Right lung (tissue), 5 donors: ENCODE measurements around the gene PLVAP. TPM values are rescaled to one million over a fixed set of nuclear protein-coding genes. Genes with fewer than 3 reads are reported as not detected.

Experiments
- DNase-seq, 2 donors: peaks; one replicate each; pipeline ENCODE4 v3.0.0-alpha.2; 2013
- polyA plus RNA-seq, 5 donors: library from polyadenylated mRNA; unstranded; fragments of 120-200 nt; gene quantifications; one replicate each; pipeline versions ENCODE4 v1.2.1 to v1.2.3, GENCODE V29; 2013; ENCODE audit warnings: inconsistent platforms in 1 of 5, low replicate concordance in 1 of 5; ENCODE audit not compliant: insufficient read length in 5 of 5, insufficient read depth in 1 of 5

The PLVAP gene
- polyA plus RNA-seq, 5 donors, result 10.1 to 24.4 (median 19.6) TPM

GRCh38 chr19:17336872-17337674, 40.1 kb downstream of the PLVAP start, which contains the start of gene GTPBP3:
Gene GTPBP3 (plus strand): TSS chr19:17337553. CDS start chr19:17337612, 59 bp downstream.
- DNase-seq, result peak; percentile 94 to 96

DNA sequence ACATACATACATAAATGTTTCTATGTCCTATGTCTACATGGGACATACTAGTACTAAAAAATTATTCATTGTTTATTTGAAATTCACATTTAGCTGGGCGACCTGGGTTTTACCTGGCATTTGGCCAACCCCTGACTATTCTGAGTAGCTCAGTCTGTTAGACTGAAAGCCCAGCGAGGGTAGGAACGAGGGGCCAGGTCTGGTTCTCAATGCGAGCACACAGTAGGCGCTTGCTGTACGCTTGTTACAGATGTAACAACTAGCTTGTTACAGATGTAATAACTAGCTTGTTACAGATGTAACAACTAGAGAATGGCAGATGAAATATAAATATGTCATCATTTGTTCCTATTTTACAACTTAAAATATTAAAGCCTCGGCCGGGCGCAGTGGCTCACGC, 41.6 kb downstream of the PLVAP start:
- no peak for DNase-seq

GRCh38 chr19:17334414-17335409, 42.4 kb downstream of the PLVAP start, which contains the start of gene ANO8:
Gene ANO8 (minus strand): TSS chr19:17334855. CDS start chr19:17334670, 185 bp downstream.
- peak; percentile 93 to 98 for DNase-seq

DNA sequence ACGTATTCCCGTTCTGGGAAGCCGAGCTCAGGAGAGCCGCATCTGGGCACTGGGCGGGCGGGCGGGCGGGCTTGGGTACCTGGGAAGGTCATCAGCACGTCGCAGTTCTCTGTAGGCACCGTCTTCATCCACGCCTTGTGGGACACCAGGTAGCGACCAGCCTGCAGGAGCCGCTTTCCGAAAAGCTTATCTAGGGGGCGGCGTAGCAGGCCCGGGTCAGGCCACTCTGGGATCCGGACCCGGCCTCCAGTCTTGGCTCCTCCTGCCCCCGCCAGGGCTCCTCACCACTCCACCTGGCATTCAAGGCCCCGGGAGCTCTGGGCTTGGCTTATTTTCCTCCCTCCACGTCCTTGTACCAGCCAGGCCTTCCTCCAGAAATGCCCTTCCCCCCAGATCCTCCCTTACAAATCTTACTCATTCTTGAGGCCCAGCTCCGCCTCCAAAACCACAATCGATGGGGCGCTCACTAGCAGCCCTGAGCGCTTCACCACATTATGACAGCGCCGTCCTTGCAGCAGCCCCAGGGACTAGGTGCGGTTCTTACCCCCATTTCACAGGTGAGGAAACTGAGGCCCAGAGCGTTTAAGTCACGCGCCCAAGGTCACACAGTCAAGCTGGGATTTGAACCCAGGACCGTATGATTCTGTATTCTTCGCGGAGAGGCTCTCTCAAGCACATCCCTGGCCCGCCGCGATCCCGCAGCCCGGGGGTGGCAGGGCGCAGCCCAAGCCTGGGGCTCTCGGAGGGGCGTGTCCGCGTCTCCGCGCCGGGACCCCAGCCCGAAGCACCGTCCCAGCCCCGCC, 43.3 kb downstream of the PLVAP start:
- DNase-seq, result no peak

DNA sequence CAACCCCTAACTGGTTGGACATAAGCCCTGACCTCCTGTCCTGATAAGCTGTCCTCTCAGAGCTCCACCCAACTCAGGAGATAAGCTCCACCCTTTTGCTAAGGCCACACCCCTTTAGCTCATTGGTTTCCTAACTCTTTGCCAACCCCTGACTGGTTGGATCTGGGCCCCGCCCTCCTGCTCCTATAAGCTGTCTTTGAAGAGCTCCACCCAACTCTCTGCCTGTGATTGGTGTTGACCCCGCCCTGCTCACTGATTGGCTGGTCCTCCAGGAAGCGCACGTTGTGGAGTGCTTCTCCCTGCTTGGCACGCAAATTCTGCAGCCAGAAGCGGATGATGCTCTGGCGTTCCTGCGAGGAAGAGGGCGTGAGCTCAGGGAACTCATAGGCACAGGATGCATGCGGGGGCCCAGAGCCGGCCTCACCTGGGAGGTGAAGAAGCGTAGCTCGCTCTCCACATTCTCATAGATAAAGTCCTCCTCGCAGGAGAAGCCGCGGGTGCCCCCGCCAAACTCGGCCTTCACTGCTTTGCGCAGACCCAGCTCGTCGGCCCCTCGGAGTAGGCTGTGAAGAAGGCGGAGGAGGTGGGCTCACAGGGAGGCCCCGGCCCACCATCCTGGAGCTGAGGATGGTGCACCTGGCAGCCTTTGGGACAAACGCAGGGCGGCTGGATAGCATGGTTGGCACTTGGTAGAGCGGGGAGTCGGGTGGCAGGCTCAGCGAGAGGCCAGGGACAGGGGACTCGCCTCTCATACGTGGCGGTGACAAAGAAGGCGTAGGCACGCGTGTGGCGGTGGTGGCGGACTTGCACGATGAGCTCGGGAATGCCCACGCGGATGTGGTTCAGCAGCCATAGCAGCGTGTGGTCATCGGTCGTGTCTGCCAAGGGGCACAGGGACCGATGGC, 44.2 kb downstream of the PLVAP start:
- DNase-seq, result no peak

- no peak for DNase-seq
These were observed 44.8 kb downstream of the PLVAP start for GRCh38 chr19:17332360-17332676.

- no peak for DNase-seq
These were observed 46.0 kb downstream of the PLVAP start for GRCh38 chr19:17331045-17331558.

- no peak for DNase-seq
These were observed 46.7 kb downstream of the PLVAP start for GRCh38 chr19:17330262-17331044.

DNA sequence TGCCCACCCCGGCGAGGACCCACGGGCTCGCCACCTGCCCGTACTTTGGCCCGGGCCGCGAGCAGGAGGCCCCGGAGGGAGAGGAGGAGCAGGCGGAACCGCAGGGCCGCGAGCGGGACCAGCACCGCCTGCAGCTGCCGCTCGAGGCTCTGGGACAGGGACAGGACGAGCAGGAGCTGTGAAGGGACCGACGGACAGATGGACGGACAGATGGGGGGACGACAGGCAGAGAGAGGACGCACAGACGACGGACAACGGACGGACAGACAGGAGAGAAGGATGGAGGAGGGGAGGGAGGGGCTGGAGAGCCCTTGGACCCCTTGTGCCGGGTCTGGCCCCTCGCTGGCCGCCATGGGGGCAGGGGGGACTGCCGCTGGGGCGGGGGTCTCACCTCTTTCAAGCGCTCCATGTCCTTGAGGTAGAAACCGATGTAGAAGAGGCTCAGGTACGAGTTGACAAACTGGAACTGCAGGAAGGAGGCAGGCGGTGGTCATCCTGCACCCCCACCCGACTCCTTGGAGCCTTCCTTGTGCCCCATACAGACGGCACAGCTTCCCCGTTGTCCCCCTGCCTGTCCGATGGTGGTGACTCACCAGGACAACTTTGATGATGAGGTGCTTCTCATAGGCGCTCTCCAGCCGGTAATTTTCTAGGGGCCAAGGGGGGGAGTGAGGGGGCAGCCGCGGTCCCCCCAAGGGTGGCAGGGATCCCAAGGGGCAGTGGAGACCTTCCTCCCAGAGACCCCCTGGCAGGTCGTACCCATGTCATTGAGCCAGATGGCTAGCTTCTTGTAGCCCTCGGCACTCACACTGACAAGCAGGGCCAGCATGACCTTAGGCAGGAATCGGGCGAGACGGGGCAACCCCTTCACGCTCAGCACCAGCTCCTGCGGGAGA, 47.5 kb downstream of the PLVAP start:
- DNase-seq, result no peak

DNA sequence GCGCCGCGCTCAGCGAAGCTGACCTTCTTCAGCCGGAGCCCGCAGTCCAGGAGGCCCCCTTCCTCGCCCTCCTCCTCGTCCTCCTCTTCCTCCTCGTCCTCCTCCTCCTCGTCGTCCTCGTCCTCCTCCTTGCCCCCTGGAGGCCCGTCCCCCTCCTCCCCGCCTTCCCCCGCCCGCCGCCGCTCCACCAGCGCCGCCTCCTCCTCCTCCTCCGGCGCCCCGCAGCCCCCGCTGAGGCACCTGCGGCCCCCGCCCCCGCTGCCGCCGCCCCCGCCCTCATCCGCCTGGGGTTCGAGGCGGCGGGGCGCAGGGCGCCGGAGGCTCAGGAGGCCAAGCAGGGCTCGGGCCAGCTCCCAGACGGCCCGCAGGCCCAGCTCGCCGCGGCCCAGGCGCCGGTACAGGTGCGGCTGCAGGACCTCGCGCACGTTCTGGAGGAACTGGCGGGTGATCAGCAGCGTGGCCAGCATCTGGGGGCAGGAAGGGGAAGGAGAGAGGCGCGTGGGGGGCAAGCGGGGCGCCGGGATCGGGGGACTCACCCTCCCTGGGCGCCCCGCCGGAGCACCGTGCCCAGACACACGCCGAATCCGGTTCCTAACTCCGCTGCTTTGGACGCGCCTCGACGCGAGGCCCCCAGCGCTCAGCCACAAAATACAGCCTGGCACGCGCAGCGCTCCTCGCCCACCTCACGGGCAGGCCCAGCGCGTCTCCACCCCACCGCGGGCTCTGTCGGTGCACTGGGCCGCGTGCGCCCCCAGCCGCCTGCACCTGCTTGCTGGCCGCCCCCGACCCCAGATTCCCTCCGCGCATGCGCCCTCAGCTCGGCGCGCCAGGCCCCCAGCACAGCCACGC, 48.4 kb downstream of the PLVAP start:
- no peak for DNase-seq

- DNase-seq, result peak in 1 of 2 donors; percentile 29
These were observed 49.3 kb downstream of the PLVAP start for GRCh38 chr19:17327654-17328516.

DNA sequence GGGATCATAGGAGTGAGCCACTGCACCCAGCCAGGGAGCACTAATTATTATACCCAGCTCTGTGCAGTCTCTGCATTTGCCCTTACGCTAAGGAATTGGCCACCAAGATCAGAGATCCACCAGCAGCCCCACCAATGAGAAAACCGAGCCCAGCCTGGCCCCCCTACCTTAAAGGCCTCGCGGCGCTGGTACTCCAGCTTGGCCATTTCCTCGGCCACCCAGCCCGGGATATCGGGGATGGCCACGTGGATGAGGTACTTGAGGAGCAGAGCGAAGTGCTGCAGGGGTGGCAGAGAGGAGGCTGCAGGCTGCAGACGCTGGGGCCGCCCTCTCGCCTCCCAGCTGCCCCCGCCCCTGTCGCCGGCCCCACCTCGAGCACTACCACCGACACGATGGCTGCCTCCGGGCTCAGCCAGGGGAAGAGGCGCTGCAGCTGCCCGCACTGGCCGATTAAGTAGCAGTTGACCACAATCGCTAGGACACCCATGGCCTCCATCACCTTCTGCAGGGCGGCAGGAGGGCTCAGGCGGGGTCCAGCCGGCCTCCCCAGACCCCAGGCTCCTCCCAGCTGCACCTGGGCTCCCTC, 50.0 kb downstream of the PLVAP start:
- DNase-seq, result no peak

DNA sequence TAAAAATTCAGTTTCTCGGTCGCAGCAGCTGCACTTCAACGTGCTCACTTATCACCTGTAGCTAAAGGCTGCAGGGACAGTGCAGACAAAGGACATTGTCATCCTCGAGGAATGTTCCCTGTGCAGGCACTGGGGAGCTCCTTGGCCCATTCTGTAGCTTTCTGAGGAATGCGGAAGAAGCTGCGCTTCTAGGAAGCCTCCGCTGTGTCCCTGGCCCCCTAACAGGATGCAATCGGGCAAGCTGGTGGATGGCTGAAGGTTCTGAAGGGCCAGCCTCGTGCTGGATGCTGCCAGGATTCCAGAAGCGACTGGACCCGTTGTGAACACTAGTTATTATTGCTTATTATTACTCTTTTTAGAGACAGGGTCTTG, 50.6 kb downstream of the PLVAP start:
- DNase-seq, result no peak

DNA sequence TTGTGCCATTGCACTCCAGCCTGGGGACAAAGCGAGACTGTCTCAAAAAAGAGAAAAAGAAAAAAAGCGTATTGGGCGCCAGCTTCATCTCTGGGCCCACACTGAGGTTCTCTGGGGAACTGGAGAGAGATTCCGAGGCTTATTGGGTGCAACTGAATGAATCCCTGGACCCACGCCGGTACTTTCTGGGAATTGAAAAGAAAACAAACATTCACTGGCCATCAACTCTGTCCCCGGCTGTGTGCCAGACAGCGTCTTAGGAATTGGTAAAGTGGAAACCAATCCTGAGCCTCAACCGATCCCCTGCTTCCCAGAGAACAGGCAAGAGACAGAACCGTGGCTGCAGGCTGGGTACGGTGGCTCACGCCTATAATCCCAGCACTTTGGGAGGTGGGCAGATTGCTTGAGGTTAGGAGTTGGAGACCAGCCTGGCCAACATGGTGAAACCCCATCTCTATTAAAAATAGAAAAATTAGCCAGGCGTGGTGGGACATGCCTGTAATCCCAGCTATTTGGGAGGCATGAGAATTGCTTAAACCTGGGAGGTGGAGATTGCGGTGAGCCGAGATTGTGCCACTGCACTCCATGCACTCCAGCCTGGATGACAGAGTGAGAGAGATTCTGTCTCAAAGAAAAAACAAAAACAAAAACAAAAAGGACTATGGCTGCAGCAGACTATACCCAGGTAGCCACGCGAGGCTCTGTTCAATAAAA, 51.1 kb downstream of the PLVAP start:
- no peak for DNase-seq

GRCh38 chr19:17325133-17325532, 52.0 kb downstream of the PLVAP start:
- no peak for DNase-seq
